IPS-18c (cell line): ENCODE results near the gene ZIC4.

Experiments used
- H3K4me3 ChIP-seq: 2 replicates; pipeline ENCODE4 v1.7.0; 2013; ENCODE audit warnings: low read depth, mild to moderate bottlenecking, low read length, moderate library complexity; ENCODE audit not compliant: insufficient read depth
- H3K9me3 ChIP-seq: one replicate; pipeline ENCODE4 v1.6.1; 2013; ENCODE audit warnings: mild to moderate bottlenecking, low read length, moderate library complexity; ENCODE audit not compliant: control insufficient read depth, insufficient read depth

ZIC4 gene

GRCh38 chr3:147406028-147406931 lies at the start of gene ZIC4:
TSS of gene ZIC4 (minus strand) at chr3:147406543. CDS start at chr3:147402797, 3,746 bp downstream.
- H3K4me3 ChIP-seq, result peak within 1 kb of the TSS; percentile 10; the same call in 1 of the 2 replicates
- H3K9me3 ChIP-seq, result no peaks in the 10 kb centered on the region

- Histone ChIP-seq H3K9me3 (no peaks in the 10 kb centered on the region), H3K4me3 (no peak overlapping the region)
These were observed 43.3 kb upstream of the ZIC4 start for GRCh38 chr3:147449669-147450068.

- H3K4me3 ChIP-seq, result no peak overlapping the region
- H3K9me3 ChIP-seq, result no peaks in the 10 kb centered on the region
These were observed 40.9 kb upstream of the ZIC4 start for GRCh38 chr3:147447224-147447623.

- Histone ChIP-seq H3K9me3 (no peaks in the 10 kb centered on the region), H3K4me3 (no peak overlapping the region)
These were observed 25.4 kb upstream of the ZIC4 start for GRCh38 chr3:147431751-147432150.

GRCh38 chr3:147428754-147429153 lies 22.4 kb upstream of the ZIC4 start:
- no peak overlapping the region for H3K4me3 ChIP-seq
- no peaks in the 10 kb centered on the region for H3K9me3 ChIP-seq

- H3K4me3 ChIP-seq, result no peak overlapping the region
- no peaks in the 10 kb centered on the region for H3K9me3 ChIP-seq
These were observed 22.0 kb upstream of the ZIC4 start for GRCh38 chr3:147428326-147428725.

- Histone ChIP-seq H3K4me3 (no peak overlapping the region), H3K9me3 (no peaks in the 10 kb centered on the region)
These were observed 21.4 kb upstream of the ZIC4 start for GRCh38 chr3:147427746-147428145.

- H3K9me3 ChIP-seq, result no peaks in the 10 kb centered on the region
- no peak overlapping the region for H3K4me3 ChIP-seq
These were observed 20.6 kb upstream of the ZIC4 start for GRCh38 chr3:147426931-147427330.

GRCh38 chr3:147425388-147425850 lies 19.1 kb upstream of the ZIC4 start:
- peaks cover 2% of the 10 kb centered on the region for H3K9me3 ChIP-seq
- H3K4me3 ChIP-seq, result no peak overlapping the region

- H3K4me3 ChIP-seq, result peak overlapping the region; percentile 26
- H3K9me3 ChIP-seq, result peaks cover 2% of the 10 kb centered on the region
These were observed 18.4 kb upstream of the ZIC4 start for GRCh38 chr3:147424581-147425387.

GRCh38 chr3:147423798-147424580 lies 17.6 kb upstream of the ZIC4 start:
- Histone ChIP-seq H3K4me3 (peak overlapping the region; percentile 26; the same call in 1 of the 2 replicates), H3K9me3 (peaks cover 2% of the 10 kb centered on the region)

GRCh38 chr3:147423537-147423797 lies 17.1 kb upstream of the ZIC4 start:
- Histone ChIP-seq H3K9me3 (peaks cover 2% of the 10 kb centered on the region), H3K4me3 (peak overlapping the region; percentile 26; the same call in 1 of the 2 replicates)

- Histone ChIP-seq H3K9me3 (peaks cover 2% of the 10 kb centered on the region), H3K4me3 (peak overlapping the region; percentile 26; the same call in 1 of the 2 replicates)
These were observed 16.5 kb upstream of the ZIC4 start for GRCh38 chr3:147422601-147423536.

- Histone ChIP-seq H3K4me3 (no peak overlapping the region), H3K9me3 (peaks cover 2% of the 10 kb centered on the region)
These were observed 15.9 kb upstream of the ZIC4 start for GRCh38 chr3:147422196-147422595.

- Histone ChIP-seq H3K4me3 (peak overlapping the region; percentile 49), H3K9me3 (peaks cover 2% of the 10 kb centered on the region)
These were observed 15.0 kb upstream of the ZIC4 start for GRCh38 chr3:147421184-147421912.
